ENCODE measurements around the gene METAP2. TPM values are rescaled to one million over a fixed set of nuclear protein-coding genes. Genes with fewer than 3 reads are reported as not detected.
"Not testable (repeated sequence)": the region's sequence is repeated elsewhere in the genome, so short reads cannot be mapped to it uniquely, and the experiment has no call there.

Gene METAP2
- total RNA-seq, 1 donor from 2014 or later, result 87.9 TPM

DNA sequence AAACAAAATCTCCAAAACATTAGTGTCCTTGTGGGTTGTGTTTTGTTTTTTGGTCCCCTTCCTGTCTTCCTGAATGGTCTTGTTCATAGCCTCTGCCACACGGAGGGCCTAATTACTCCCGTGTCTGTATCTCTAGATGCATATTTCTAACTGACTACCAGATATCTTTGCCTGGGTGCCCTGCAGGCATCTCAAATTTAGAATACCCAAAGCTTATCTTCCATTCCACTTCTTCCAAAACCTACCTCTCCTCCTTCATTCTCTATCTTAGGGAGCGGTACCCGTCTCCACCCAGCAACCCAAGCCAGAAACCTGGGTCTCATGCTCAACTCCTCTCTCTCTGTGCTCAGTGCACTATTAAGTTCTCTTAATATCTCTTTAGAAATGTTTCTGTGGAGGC is 10.9 kb upstream of the METAP2 start:
- DNase-seq, result no peak

DNA sequence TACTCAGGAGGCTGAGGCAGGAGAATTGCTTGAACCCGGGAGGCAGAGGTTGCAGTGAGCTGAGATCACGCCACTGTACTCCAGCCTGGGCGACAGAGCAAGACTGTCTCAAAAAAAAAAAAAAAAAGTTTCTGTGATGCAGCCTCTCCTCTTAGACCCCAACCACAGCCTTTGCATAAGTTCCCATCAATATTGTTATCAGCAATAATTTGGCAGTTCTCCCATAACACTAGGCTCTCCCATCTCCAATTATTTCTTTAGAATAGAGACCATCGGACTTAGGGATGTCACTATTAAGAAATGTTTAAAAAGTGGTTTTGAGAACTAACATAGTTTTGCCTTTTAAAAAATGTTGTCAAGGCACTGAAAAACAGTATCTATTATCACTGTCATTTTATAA is 10.2 kb upstream of the METAP2 start:
- DNase-seq, result not testable (repeated sequence)

DNA sequence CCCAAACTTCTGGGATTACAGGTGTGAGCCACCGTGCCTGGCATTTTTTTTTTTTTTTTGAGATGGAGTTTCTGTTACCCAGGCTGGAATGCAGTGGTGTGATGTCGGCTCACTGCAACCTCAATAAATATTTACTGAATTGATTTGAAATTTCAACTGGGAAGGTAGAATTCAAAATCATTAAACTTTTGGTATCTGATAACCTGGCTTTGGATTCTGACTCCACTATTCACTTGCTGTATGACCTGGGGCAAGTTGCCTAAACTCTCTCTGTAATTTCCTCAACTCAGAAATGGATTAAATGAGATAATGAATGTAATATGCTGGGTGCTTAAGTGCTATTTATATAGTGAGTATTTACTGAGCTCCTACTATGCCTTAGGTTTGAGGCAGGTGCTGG is 8.7 kb upstream of the METAP2 start:
- DNase-seq, result no peak

DNA sequence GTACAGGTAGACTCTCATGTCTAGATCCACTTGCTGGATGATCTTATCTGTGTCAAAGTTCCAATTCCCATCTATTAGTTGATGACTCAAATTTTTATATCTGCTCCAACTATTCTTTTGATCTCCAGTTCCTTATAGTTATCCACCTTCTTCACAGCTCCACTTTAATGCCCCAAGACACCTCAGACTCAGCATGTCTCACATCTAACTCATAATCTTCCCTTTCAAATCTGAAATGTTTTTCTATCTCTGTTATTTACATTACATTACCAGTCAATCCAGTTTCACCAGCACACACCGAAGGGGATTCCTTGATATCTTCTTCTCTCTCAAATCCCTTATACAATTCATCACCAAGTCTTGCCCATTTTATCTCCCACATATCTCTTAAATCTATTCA is 3.7 kb upstream of the METAP2 start:
- DNase-seq, result no peak

DNA sequence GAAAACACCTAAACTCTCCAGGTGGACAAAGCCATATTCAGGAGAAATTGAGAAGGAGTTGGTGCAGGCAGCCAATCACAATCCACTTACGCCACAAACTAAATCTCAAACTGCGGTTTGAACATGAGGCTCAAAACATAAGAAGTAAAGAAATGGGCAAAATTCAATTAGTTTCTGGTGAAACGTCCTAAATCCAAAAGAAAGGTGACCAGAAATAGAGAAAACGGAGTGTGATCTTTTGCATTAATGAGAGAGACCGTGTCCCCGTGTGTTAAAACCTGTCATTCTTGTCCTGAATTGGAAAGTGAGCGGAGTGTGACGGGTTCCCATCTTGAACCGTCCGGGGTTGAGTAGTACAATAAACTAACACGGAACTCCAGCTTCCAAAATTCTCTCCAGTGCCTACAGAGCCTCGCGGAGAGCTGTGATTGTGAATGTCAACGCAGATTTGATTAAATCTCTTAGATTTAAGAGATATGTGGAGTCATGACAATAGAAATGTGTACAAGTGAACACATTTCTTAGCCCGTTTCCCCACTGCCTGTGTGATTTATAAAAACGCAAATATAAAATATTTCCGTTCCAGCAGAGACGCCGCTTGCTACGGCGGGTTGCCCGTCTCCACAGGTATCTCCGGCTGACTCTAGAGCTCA is 595 bp upstream of the METAP2 start:
- DNase-seq, result peak; percentile 81

DNA sequence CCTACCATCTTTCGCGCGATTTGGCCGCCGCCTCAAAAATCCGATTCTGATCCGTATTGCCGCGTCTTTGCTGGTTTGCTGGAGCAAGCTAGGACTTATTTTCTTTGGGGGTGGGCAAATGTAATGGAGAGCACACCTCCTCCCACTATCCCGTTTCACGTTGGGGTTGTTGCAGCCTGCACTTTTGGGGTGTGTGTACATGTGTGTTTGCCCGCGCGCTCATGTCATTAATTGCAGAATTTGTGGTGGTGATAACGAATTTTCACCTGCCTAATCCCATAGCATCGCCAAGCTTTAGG is 657 bp downstream of the METAP2 start:
- peak; percentile 12 for DNase-seq

DNA sequence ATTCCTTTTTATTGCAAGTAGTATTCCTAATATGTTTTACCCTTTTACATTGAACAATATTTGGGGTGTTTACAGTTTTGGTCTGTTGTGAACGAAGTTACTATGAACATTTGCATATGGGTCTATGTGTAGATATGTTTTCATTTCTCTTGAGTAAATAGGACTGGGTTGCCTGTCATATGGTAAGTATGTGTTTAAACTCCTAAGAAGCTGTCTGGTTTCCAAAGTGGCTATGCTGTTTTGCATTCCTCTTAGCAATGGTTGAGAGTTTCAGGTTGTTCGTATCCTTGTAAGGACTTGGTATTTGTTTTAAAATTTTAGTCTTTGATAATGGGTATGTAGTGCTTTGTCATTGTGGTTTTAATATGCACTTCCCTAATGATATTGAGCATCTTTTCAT is 6.3 kb downstream of the METAP2 start:
- no peak for DNase-seq

DNA sequence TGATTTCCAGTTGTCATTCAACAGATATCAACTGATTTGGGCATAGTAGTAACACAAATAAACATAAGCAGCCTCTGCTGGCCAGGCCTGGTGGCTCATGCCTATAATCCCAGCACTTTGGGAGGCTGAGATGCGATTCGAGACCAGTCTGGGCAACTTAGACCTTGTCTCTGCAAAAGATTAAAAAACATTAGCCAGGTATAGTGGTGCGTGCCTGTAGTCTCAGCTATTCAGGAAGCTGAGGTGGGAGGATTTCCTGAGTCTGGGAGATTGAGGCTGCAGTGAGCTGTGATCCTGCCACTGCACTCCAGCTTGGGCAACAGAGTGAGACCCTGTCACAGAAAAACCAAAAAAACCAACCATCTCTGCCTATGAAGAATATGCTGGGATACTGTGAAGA is 7.1 kb downstream of the METAP2 start:
- no peak for DNase-seq

DNA sequence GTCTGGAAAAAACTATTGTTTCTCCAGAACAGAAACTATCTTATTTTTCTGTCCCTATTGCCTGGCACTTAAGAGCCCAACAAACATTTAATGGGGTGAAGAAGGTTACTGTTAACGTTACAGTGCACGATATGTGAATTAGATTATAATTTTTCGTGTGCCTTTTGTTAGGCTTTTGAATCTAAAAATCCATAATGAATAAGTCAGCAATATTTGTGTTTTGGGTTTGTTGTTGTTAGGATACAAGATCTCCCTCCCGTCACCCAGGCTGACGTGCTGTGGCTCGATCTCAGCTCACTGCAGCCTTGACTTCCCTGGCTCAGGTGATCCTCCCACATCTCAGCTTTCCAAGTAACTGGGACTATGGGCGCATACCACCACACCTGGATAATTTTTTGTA is 7.9 kb downstream of the METAP2 start:
- DNase-seq, result no peak

DNA sequence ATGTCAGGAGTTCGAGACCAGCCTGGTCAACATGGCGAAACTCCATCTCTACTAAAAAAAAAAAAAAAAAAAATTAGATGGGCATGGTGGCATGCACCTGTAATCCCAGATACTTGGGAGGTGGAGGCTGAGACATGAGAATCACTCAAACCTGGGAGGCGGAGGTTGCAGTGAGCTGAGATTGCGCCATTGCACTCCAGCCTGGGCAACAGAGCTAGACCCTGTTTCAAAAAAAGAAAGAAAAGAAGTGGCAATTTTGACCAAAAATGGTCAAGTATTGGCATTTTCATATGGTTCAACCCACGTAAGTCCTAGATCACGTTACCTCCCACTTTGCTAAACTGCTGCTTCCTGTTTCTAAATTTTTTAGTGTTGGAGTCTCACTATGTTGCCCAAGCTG is 8.6 kb downstream of the METAP2 start:
- not testable (repeated sequence) for DNase-seq

DNA sequence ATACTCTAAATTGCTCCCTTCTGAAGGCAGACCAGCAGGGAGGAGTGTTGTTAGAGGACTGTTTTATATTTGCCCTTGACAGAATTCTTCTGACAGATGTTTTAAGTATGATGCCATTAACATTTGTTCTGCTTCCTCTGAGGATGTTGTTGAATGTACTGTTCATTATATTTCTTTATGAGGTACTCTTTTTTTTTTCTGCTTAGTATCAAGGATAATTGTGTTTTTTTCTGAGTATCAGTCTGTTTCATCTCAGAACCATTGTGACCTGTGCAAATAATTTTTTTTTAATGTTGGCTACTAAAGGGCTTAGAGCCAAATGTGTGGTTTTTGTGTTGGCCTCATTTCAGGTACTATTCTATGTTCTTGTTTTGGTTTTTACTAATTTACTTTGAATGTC is 10.6 kb downstream of the METAP2 start:
- DNase-seq, result no peak

DNA sequence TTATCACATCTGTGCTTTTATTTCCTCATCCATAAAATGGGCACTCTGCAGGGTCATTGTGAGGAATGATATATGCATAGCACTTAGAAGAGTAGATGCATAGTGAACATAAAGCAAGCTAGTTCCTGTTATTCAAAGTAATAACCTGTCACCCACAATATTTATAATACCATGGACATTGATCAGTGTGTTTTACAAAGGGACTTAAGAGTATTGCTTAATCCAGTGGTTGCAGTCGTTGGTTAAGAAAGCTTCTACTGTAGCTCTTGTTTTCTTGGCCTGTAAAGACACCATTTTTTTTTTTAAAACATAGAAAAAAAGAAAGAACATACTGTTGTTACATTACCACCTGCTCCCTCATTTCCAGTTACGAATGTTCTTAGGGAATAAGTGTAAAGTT is 13.1 kb downstream of the METAP2 start:
- DNase-seq, result no peak

DNA sequence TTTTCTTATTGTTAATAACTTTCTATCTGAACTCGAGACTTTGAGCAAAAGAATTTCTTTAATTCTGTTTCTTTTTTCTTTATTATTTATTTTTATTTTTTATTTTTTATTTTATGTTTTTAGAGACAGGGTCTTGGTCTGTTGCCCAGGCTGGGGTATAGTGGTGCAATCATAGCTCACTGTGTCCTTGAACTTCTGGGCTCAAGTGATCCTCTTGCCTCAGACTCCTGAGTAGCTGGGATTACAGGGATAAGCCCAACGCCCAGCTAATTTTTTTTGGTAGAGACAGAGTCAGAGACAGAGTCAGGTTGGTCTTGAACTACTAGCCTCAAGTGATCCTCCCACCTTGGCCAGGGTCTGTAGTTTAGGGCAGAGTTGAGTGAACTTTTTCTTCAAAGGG is 18.5 kb downstream of the METAP2 start:
- no peak for DNase-seq

DNA sequence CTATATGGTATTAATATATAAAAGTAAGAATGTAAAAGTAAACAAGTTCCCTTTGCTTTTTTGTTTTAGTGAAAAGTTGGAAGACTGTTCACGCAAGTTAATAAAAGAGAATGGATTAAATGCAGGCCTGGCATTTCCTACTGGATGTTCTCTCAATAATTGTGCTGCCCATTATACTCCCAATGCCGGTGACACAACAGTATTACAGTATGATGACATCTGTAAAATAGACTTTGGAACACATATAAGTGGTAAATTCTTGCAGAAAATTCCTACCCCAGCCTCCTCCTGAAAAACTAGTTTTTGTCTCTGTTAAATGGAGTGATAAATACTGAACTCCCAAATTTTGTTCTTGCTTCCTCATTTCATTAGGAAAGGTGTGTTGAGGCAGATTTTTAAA is 20.9 kb downstream of the METAP2 start:
- DNase-seq, result no peak

DNA sequence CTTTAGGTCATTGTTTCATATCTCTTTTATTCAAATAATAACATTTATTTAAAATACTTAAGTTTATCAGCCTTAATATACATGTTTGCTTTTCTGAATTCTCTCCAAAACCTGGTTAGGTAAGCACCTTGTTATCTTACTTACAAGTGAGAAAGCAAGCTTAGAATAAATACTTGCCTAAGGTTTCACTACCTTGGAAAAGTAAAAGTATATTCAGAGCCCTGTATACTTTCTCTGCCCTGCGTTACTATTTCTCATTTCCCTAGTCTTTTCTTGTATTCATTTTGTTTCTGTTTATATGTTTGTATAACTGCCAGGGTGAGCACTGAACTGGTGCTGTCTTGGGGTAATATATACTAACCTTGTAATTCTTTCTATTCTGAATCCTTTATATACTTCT is 21.5 kb downstream of the METAP2 start:
- no peak for DNase-seq

DNA sequence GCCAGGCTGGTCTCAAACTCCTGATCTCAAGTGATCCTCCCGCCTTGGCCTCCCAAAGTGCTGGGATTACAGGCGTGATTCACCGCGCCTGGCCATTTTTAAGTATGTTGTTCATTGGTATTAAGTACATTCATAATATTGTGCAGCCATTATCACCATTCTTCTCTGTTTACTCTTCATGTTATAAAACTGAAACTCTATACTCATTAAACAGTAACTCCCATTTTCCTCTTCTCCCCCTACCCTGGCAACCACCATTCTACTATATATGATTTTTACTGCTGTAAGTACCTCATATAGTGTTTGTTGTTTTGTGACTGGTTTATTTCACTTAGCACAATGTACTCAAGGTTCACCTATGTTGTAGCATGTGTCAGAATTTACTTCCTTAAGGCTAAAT is 23.1 kb downstream of the METAP2 start:
- no peak for DNase-seq

DNA sequence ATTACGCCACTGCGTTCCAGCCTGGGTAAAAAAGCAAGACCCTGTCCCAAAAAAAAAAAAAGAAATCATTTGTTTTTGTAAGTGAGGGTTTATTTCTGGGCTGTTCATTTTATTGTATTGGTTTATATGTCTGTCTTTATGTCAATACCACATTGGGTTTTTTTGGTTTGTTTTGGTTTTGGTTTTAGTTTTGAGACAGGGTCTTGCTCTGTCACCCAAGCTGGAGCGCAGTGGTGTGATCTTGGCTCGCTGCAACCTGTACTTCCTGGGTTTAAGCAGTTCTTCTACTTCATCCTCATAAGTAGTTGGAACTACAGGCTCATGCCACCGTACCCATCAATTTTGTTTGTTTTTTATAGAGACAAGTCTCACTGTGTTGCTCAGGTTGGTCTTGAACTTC is 25.0 kb downstream of the METAP2 start:
- DNase-seq, result no peak

DNA sequence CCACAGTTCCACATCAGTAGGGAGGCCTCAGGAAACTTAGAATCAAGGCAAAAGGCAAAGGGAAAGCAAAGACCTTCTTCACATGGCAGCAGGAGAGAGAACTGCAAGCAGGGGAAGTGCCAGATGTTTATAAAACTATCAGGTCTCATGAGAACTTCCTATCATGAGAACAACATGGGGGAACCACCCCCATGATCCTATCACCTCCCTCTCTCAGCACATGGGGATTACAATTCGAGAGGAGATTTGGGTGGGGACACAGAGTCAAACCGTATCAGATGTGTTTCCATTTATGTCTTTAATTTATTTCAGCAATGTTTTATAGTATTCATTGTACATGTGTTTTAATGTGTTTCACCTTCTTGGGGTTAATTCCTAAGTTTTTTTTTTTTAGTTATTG is 25.8 kb downstream of the METAP2 start:
- DNase-seq, result no peak

DNA sequence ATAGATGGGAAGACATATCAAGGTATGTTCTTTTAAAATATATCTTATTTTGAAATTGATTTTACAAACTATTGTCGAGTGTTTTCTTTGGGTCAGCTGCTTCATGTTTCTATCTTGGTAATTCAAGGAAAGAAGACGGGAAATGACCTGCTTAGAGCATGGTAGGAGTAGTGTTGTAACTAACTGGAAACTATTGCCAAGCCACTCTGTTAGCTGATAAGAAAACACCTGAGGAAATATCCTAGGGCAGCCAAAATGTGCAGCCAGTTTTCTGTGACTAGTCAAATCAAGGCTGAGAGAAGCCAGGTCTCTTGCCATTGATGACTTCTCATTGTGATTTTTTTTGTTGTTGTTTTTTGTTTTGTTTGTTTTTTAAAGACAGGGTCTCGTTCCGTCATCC is 30.2 kb downstream of the METAP2 start:
- DNase-seq, result no peak

DNA sequence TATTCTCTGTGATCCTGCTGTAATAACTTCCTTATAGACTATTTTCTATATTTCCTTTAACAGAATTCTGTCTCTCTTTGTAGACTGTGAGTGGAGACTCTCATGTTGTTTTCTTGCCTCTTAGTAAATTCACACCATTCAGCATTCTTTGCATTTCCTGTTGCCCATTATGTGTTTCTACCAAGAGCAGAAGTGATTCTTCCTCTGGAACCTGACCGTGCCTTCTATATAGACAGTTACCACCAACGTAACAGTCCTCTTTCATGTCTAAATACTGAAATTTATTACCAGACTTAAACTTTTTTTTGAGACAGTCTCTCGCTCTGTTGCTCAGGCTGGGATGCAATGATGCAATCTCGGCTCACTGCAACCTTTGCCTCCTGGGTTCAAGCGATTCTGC is 31.1 kb downstream of the METAP2 start:
- no peak for DNase-seq

DNA sequence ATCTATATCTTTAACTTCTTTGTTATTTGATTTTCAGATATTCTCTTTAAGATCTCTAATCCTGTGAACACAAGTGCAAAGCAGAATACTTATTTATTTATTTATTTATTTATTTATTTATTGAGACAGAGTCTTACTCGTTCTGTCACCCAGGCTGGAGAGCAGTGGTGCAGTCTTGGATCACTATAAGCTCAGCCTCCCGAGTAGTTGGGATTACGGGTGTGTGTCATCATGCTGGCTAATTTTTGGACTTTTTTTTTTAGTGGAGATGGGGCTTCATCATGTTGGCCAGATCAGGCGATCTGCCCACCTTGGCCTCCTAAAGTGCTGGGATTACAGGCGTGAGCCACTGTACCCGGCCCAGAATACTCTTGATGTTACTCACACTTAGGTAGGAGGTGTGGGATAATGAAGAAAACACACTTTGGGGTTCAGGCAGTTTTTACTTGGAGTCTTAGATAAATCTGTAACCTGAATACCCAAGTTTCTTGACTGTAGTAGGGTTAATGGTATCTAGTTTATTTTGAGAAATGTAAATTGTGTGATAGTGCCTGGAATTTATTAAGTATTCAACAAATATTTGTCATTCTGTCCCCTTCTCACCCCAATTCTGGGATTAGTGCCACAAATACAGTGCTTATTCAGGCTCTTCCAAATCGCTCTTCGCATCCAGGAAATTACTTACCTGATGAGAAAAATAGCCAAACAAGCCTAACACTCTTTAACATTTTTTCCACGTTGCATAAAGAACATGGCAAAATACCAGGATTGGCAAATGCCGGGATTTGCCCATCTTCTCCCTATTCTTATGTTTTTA is 33.0 kb downstream of the METAP2 start:
- no peak for DNase-seq

DNA sequence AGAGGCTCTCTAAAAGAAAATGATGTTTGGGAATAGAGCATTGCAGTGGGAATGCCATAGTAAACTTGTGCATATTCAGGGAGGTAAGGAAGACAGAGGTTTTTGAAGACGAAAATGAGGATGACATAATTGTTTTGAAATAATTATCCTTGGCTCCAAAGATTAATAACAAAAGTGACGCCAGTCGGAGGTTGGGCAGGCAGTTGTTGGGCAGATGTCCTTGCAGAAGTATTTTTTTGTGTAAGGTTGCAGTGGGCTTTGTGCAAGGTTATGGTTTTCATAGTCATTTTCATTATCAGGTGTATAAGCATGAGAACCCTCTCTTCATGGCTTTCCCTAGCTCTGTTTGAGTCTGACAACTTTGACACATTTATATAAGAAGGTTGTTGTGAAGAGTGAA is 35.3 kb downstream of the METAP2 start:
- DNase-seq, result no peak

DNA sequence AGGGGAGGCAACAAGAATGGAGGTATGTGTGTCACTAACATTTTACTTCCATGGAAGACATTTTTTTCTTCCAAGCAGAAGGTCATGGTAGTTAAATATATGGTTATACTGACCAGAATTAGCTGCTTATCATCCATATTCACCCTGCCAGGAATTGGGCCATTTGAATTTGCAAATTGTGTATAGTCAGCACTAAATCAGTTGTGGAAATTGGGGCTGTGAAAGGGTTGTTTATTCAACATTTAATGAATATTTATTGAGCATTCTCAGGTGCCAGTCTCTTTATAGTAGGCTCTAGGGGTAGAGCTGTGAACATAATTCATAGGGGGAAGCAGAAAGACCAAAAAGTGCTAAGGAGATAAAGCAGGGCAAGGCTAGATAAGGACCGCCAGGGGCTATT is 38.0 kb downstream of the METAP2 start:
- DNase-seq, result no peak

DNA sequence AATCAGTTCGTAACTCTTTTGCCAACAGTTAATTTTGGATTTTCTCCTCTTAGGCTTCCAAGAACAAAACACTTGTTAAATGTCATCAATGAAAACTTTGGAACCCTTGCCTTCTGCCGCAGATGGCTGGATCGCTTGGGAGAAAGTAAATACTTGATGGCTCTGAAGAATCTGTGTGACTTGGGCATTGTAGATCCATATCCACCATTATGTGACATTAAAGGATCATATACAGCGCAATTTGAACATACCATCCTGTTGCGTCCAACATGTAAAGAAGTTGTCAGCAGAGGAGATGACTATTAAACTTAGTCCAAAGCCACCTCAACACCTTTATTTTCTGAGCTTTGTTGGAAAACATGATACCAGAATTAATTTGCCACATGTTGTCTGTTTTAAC is 39.6 kb downstream of the METAP2 start:
- no peak for DNase-seq

DNA sequence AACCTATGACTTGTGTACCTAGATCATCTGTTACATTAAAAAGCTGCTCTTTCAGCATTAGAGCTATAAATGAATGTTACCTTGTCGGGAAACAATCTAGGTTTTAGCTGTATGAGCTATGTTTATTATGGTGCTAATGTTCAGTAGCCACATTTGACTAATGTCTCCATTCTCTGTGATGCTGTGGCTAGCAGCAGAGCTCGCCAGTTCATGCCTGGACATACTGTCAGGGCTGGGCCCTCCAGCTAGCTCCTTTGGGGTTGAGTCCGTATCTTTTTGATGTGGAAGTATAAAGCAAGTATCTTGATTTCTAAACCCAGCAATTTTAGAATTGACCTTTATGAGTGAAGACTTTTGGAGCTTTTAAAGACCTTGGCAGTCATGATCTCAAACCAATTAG is 41.2 kb downstream of the METAP2 start:
- no peak for DNase-seq
